ENCODE results near the gene CST4.
A peak's percentile ranks its signal among the peaks of the same experiment; 100 is the strongest.
"Not testable (repeated sequence)": the region's sequence is repeated elsewhere in the genome, so short reads cannot be mapped to it uniquely, and the experiment has no call there.

CST4 gene

DNA sequence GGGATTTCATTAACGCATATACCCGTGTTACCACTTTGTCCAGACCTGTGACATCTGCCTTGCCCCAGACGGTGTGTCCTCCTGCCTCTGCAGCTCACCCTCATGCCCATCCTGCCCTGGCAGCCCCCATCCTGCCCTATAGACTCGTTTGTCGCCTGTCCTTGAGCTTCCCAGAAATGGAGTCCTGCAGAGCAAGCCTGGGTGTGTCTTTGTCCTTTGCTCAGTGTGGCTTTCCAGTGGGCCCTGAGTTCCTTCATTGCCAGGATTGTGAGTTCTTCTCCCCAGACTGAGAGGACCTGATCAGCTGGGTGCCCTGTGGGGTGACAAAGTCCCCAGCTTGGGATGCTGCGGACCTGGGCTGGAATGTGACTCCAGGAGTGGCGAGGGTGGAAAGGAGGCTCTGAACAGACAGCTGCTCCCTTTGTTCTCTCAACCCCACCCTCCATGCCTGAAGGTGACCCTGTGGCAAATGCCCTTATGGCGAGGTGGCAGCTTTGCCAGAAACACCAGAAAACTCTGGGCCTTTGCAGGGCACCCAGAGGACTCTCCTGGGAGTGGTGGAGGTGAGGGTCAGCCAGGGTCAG lies 48.7 kb downstream of the CST4 start:
- DNase-seq = no peak

DNA sequence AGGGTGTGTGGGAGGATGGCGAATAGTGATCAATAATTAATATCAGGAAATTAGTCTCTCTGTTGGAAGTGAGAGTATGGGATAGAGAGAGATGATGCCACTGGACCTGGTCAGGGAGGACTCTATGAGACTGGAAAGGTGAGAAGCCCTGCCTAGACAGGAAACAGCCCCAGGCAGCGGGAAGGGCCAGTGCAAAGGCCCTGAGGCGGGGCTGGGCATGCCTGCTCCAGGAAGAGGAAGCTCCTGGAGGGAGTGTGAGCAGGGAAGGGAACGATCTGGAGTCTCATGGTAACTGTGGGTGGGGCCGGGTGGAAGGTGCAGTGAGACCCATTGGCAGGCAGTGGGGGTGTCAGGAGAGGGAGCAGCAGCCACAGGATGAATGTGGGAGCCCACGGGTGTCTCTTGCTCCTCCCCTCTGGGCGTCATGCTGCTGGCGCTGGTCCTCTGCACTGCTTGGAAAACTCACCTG lies 49.3 kb downstream of the CST4 start:
- no peak for DNase-seq

DNA sequence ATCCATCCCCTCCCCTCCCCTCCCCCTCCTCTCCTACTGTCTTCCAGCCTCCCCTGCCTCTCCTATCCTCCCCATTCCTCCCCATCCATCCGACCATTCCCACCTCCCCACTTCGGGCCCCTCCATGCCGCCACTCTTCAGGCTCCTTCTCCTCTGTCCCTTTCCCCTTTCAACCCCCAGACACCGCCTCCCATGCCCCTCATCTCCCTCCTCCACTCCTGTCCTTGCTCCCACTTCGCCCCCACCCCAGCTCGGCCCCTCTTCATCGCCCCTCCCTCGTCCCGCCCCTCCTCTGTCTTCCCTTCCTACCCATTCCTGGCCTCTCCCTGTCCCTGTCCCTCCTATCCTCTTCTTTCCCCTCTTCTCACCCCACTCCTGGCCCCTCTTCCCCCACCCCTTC lies 50.5 kb downstream of the CST4 start:
- no peak for DNase-seq

DNA sequence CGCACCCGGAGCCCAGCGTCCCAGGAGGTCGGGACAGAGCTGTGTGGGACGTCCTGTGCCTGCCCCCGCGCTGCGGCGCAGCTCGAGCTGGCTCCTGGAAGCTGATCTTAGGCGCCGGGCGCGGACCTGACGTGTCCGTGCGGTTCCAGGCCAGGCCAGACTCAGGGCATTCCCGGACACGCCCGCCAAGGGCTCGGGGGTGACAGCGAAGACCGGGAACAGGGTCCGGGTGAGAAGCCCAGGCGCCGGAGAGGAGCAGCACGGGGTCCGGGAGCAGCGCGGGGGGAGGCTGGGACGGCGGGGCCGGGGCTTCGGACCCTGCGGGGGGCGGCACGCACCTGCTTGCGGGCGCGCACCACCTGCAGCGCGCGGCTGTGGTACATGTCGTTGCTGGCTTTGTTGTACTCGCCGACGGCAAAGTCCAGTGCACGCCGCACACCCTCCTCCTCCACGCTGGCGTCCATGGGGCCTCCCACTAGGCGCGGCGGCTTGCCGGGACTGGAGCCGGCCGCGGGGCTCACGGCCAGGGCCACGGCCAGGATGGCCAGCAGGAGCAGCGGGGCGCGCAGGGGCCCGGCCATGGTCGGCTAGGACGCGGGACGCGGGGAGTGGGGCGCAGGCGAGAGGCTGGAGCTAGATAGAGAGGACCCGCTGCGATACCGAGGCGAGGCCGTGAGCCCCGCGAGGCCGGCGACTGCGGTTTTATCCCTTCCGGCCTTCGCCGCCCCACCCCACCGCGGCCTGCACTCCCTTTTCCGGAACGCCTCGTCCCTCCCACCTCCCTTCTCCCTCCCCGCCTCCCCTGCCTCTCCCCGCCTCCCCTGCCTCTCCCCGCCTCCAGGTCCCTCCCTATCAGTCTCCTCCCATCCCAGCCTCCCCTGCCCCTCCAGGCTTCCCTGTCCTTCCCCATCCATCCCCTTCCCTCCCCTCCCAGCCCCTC lies 51.3 kb downstream of the CST4 start, which contains the start of gene CST3:
Gene CST3 (minus strand): TSS at position 674 of the 940 bp plus-strand sequence. CDS start 93 bp downstream, at position 581.
- DNase-seq = peak; percentile 25

DNA sequence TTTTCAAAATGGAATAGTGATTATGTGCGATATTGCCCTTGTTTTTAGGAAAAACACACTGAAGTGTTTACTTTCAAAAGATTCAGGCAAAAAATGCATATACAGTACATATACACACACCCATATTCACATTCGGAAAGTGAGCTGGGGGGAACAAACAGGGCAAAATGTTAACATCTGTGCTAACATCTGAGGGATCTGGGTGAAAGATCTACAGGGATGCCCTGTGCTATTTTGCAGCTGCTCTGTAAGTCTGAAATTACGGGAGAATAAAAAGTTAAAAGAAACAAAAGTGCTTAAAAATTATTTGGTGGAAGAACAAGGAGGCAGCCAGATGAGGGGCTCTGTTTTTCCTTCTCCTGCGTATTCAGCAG lies 51.9 kb downstream of the CST4 start:
- DNase-seq = no peak

DNA sequence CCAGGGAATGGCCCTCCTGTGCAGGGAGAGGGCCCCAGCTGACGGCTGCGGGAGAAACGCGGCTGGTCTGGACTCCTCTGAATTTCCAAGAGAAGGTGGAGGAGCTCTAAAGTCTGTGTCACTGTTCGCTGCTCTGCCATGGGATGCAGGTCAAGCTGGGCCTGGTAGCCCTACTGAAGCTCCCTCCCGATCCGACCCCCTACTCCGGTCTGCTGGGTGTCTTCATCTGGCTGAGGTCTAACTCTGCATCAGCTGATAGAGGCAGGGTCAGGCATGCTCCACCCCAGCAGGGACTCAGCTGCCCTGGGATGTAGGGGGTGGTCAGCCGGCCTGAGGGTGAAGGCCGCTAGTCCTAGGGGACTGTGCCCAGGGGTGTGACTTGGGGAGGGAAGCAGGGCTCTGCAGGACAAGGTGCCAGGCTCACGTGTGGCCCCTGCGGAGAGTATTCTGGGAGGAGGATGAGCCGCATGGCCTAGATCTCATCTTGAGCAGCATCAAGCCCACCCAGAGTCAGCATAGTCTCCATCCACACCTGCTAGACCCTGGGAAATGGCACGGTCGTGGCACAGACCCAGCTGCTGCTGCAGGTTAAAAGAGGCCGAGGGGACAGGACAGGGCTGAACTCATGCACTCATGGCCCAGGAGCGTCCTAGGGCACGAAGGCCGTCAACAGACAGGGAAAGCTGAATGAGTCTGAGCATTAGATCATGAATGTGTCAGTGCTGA lies 52.5 kb downstream of the CST4 start:
- no peak for DNase-seq

DNA sequence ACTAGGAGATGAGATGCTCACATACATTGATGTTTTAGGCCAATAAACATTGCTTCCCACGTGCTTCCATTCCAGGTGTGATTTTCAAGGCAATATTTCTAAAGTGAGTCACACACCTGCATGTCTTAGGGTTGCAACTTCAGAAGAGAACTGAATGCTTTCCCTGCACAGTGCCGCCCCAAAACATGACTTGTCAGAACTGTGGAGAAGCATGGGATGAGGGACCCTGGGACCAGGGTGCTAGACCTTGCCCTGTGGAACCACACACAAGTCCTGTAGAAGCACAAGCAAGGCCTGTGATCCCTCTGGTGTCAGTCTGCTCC lies 53.1 kb downstream of the CST4 start:
- DNase-seq = not testable (repeated sequence)
